H9 (cell line): ENCODE results near the gene HES3. TPM values are rescaled to one million over a fixed set of nuclear protein-coding genes. Genes with fewer than 3 reads are reported as not detected.

ENCODE experiments used
- DNase-seq: peaks from one replicate; pipeline ENCODE4 v3.0.0-alpha.2; 2017
- H2AFZ ChIP-seq: one replicate; pipeline ENCODE4 v1.6.1; 2013; ENCODE audit warnings: mild to moderate bottlenecking, low read length, control low read depth, moderate library complexity
- H2AK5ac ChIP-seq: 2 replicates; pipeline ENCODE4 v1.6.1; 2013; ENCODE audit warnings: low read length, control low read depth, mixed read lengths; ENCODE audit not compliant: insufficient read length
- H2BK120ac ChIP-seq: one replicate; pipeline ENCODE4 v1.6.1; 2013; ENCODE audit warnings: low read depth, mild to moderate bottlenecking, low read length, control low read depth, inconsistent platforms; ENCODE audit not compliant: poor library complexity, severe bottlenecking
- H2BK12ac ChIP-seq: 2 replicates; pipeline ENCODE4 v1.6.1; 2013; ENCODE audit warnings: low read length, control low read depth, mixed read lengths, low read depth; ENCODE audit not compliant: insufficient read length
- H2BK15ac ChIP-seq: 2 replicates; pipeline ENCODE4 v1.6.1; 2013; ENCODE audit warnings: low read depth, low read length, control low read depth
- H2BK20ac ChIP-seq: one replicate; pipeline ENCODE4 v1.6.1; 2013; ENCODE audit warnings: low read depth, mild to moderate bottlenecking, low read length, control low read depth, inconsistent platforms; ENCODE audit not compliant: poor library complexity, severe bottlenecking
- H2BK5ac ChIP-seq: 2 replicates; pipeline ENCODE4 v1.6.1; 2013; ENCODE audit warnings: low read length, control low read depth, mixed read lengths; ENCODE audit not compliant: insufficient read length
- H3K14ac ChIP-seq: 2 replicates; pipeline ENCODE4 v1.6.1; 2013; ENCODE audit warnings: low read length, control low read depth; ENCODE audit not compliant: insufficient read depth
- H3K18ac ChIP-seq: 2 replicates; pipeline ENCODE4 v1.6.1; 2013; ENCODE audit warnings: low read depth, mild to moderate bottlenecking, mixed read lengths, low read length, control low read depth; ENCODE audit not compliant: insufficient read length
- H3K23ac ChIP-seq: 2 replicates; pipeline ENCODE4 v1.6.1; 2013; ENCODE audit warnings: low read length, control low read depth, mixed read lengths, low read depth; ENCODE audit not compliant: insufficient read length
- H3K23me2 ChIP-seq: 2 replicates; pipeline ENCODE4 v1.6.1; 2013; ENCODE audit warnings: low read depth, mild to moderate bottlenecking, mixed read lengths, low read length, control low read depth; ENCODE audit not compliant: insufficient read length, poor library complexity, severe bottlenecking
- H3K27ac ChIP-seq: 2 replicates; pipeline ENCODE4 v1.5.1; 2013; ENCODE audit warnings: low read length, control low read depth, mixed read lengths, low read depth; ENCODE audit not compliant: insufficient read length
- H3K27me3 ChIP-seq: 2 replicates; pipeline ENCODE4 v1.6.1; 2013; ENCODE audit warnings: low read length, control low read depth, inconsistent platforms; ENCODE audit not compliant: insufficient read depth
- H3K4ac ChIP-seq: 2 replicates; pipeline ENCODE4 v1.6.1; 2013; ENCODE audit warnings: low read depth, mild to moderate bottlenecking, control low read depth, inconsistent platforms, low read length, moderate library complexity
- H3K4me1 ChIP-seq: 2 replicates; pipeline ENCODE4 v1.6.1; 2013; ENCODE audit warnings: low read length, control low read depth, inconsistent platforms; ENCODE audit not compliant: insufficient read depth
- H3K4me2 ChIP-seq: 2 replicates; pipeline ENCODE4 v1.6.1; 2013; ENCODE audit warnings: low read length, control low read depth, mixed read lengths; ENCODE audit not compliant: insufficient read length, insufficient read depth
- H3K56ac ChIP-seq: 2 replicates; pipeline ENCODE4 v1.6.1; 2013; ENCODE audit warnings: low read depth, mild to moderate bottlenecking, mixed read lengths, low read length, control low read depth; ENCODE audit not compliant: insufficient read length
- H3K79me1 ChIP-seq: 2 replicates; pipeline ENCODE4 v1.6.1; 2013; ENCODE audit warnings: low read depth, mild to moderate bottlenecking, moderate library complexity, low read length, control low read depth, inconsistent platforms; ENCODE audit not compliant: insufficient read depth, poor library complexity, severe bottlenecking
- H3K79me2 ChIP-seq: 2 replicates; pipeline ENCODE4 v1.6.1; 2013; ENCODE audit warnings: low read length, control low read depth, inconsistent platforms; ENCODE audit not compliant: insufficient read depth
- H3K9ac ChIP-seq: 2 replicates; pipeline ENCODE4 v1.6.1; 2013; ENCODE audit warnings: low read length, control low read depth, mixed read lengths; ENCODE audit not compliant: insufficient read length; ENCODE audit errors: extremely low read depth
- H3K9me3 ChIP-seq: one replicate; pipeline ENCODE4 v1.6.1; 2013; ENCODE audit warnings: low read depth, low read length, inconsistent platforms; ENCODE audit not compliant: control insufficient read depth
- H3T11ph ChIP-seq: one replicate; pipeline ENCODE4 v1.6.1; 2013; ENCODE audit warnings: mild to moderate bottlenecking, low read length, control low read depth, inconsistent platforms
- H4K20me1 ChIP-seq: one replicate; pipeline ENCODE4 v1.6.1; 2013; ENCODE audit not compliant: control insufficient read depth, insufficient read length, insufficient read depth
- H4K5ac ChIP-seq: 2 replicates; pipeline ENCODE4 v1.6.1; 2013; ENCODE audit warnings: low read depth, mild to moderate bottlenecking, mixed read lengths, low read length, control low read depth; ENCODE audit not compliant: insufficient read length
- H4K8ac ChIP-seq: replicated peaks from 2 replicates; pipeline ENCODE4 v1.6.1; 2013; ENCODE audit warnings: low read length, control low read depth, mixed read lengths, low read depth; ENCODE audit not compliant: insufficient read length
- H4K91ac ChIP-seq: 2 replicates; pipeline ENCODE4 v1.6.1; 2013; ENCODE audit warnings: low read depth, mild to moderate bottlenecking, moderate library complexity, mixed read lengths, low read length, control low read depth; ENCODE audit not compliant: insufficient read length
- H3K27ac Mint-ChIP-seq, 3 experiments: 2 replicates in 2 of 3; 3 replicates in 1 of 3; pipeline ENCODE4 v1.8.0; 2020 to 2021; ENCODE audit warnings: mixed read lengths in 3 of 3, mild to moderate bottlenecking in 1 of 3, moderate library complexity in 1 of 3
- H3K27me3 Mint-ChIP-seq: 2 replicates; pipeline ENCODE4 v1.8.0; 2021; ENCODE audit warnings: low read depth, mild to moderate bottlenecking, moderate library complexity, mixed read lengths
- H3K36me3 Mint-ChIP-seq, 3 experiments: 2 replicates in 2 of 3; 3 replicates in 1 of 3; pipeline ENCODE4 v1.8.0; 2020 to 2021; ENCODE audit warnings: low read depth in 3 of 3, mixed read lengths in 3 of 3; ENCODE audit not compliant: insufficient read depth in 1 of 3
- H3K4me1 Mint-ChIP-seq, 2 experiments: 2 replicates each; pipeline ENCODE4 v1.8.0; 2020; ENCODE audit warnings: mixed read lengths in 2 of 2
- H3K4me3 Mint-ChIP-seq, 2 experiments: 2 replicates in 1 of 2; 3 replicates in 1 of 2; pipeline ENCODE4 v1.8.0; 2020 to 2021; ENCODE audit warnings: mild to moderate bottlenecking in 2 of 2, mixed read lengths in 2 of 2, moderate library complexity in 1 of 2
- H3K9me3 Mint-ChIP-seq, 2 experiments: 2 replicates in 1 of 2; 3 replicates in 1 of 2; pipeline ENCODE4 v1.8.0; 2020; ENCODE audit warnings: mild to moderate bottlenecking in 2 of 2, mixed read lengths in 2 of 2, moderate library complexity in 1 of 2
- WGBS: extraction: QIAGEN DNeasy Blood & Tissue Kit; methylation state at CpG from one replicate; pipeline ENCODE4 v1.1.7; 2013; ENCODE audit warnings: missing lambda C conversion rate, low lambda C conversion rate, mixed read lengths; ENCODE audit not compliant: insufficient read length; ENCODE audit errors: extremely low coverage; 5-methylcytosine and 5-hydroxymethylcytosine counted together
- total RNA-seq: library from RNA; stranded (reverse); gene quantifications from 2 replicates; pipeline ENCODE4 v1.2.1, GENCODE V29; 2021
- TF ChIP-seq, protein P1 (sequence below): fragments of 200-600 bp; sonication (generic); conservative IDR thresholded peaks from 3 replicates; pipeline ENCODE4 v1.8.0; 2021; ENCODE audit warnings: antibody characterized with exemption, mild to moderate bottlenecking

The HES3 gene
- total RNA-seq, 1 experiment from 2014 or later, result 89.9 TPM

DNA sequence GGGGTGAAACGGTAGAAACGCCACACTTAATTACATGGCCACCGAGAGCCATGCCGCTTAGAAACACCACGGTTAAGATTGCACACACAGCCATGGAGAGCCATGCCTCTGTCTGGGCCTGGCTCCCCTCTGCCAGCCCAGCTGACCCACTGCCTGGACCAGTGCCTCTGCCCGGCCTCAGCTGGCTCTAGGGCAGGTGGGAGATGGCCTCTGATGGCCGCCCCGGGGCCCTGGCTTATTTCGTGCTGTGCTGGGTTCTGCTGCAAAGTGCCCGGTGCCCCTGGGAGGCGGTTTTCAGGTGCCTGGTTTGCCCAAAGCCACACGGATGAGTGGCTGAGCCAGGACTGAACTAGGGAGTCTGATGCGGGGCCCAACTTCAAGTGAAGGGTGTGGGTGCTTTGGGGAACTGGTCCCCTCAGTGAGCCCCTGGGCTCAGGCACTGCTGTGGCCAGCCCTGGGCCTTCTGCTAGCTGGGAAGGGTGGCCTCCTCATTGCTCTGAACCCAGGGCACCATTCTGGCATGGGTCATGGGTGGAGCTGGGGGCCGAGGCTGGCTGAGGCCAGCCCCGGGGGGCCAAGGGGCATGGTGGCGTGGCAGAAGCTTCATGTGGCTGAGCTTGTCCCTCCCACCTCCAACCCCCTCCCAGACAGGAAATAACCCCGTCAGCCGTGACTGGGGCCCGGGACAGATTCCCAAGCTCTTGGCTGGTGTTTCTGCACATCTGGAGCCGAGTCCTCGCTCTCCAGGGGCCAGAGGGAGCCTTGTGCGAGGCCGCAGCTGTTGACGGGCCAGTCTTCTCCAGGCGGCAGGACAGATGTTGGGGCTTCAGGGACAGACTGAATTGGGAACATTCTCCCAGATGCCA lies 18.8 kb downstream of the HES3 start:
- H3K9me3 ChIP-seq, result no peaks in the 10 kb centered on the region

More for the DNA sequence above, 18.8 kb downstream of the HES3 start:
- H2BK120ac ChIP-seq, result no peak overlapping the region
- H2AK5ac ChIP-seq, result no peak overlapping the region
- H3K23me2 ChIP-seq, result peaks cover 4% of the 10 kb centered on the region
- no peak overlapping the region for H3K4ac ChIP-seq
- no peaks in the 10 kb centered on the region for H3K9me3 Mint-ChIP-seq
- no peak overlapping the region for H4K8ac ChIP-seq
- no peak overlapping the region for H3K4me2 ChIP-seq
- no peak overlapping the region for H2BK12ac ChIP-seq
- no peak overlapping the region for H4K91ac ChIP-seq
- no peaks in the 10 kb centered on the region for H3K79me2 ChIP-seq
- H3K18ac ChIP-seq, result no peak overlapping the region
- TF ChIP-seq, protein P1, sequence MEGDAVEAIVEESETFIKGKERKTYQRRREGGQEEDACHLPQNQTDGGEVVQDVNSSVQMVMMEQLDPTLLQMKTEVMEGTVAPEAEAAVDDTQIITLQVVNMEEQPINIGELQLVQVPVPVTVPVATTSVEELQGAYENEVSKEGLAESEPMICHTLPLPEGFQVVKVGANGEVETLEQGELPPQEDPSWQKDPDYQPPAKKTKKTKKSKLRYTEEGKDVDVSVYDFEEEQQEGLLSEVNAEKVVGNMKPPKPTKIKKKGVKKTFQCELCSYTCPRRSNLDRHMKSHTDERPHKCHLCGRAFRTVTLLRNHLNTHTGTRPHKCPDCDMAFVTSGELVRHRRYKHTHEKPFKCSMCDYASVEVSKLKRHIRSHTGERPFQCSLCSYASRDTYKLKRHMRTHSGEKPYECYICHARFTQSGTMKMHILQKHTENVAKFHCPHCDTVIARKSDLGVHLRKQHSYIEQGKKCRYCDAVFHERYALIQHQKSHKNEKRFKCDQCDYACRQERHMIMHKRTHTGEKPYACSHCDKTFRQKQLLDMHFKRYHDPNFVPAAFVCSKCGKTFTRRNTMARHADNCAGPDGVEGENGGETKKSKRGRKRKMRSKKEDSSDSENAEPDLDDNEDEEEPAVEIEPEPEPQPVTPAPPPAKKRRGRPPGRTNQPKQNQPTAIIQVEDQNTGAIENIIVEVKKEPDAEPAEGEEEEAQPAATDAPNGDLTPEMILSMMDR, result no peak
- H3T11ph ChIP-seq, result no peak overlapping the region
- no peak overlapping the region for H3K27ac ChIP-seq
- no peak overlapping the region for H3K56ac ChIP-seq
- no peak overlapping the region for H2BK20ac ChIP-seq
- H2BK15ac ChIP-seq, result no peak overlapping the region
- H3K4me1 ChIP-seq, result no peaks in the 10 kb centered on the region
- no peak overlapping the region for H3K9ac ChIP-seq
- H3K27me3 ChIP-seq, result peaks cover 7% of the 10 kb centered on the region; the same call in 1 of the 2 replicates
- H3K14ac ChIP-seq, result no peak overlapping the region
- H3K27ac Mint-ChIP-seq, result no peak overlapping the region
- H3K4me3 Mint-ChIP-seq, result no peak overlapping the region
- no peak overlapping the region for H3K23ac ChIP-seq
- H3K27me3 Mint-ChIP-seq, result peaks cover 38% of the 10 kb centered on the region
- H2AFZ ChIP-seq, result no peak overlapping the region
- H3K36me3 Mint-ChIP-seq, result peaks cover 0 to 4% (median 0%) of the 10 kb centered on the region in 3 experiments; a peak in 2 of 7 replicates
- H3K4me1 Mint-ChIP-seq, result peaks cover 4 to 11% of the 10 kb centered on the region in 2 experiments; a peak in 3 of 4 replicates
- H3K79me1 ChIP-seq, result no peaks in the 10 kb centered on the region
- H2BK5ac ChIP-seq, result no peak overlapping the region
- no peak for DNase-seq
- H4K5ac ChIP-seq, result no peak overlapping the region
- no CpG with 5 or more reads among the region's 25 CpGs for WGBS
- H4K20me1 ChIP-seq, result no peaks in the 10 kb centered on the region
